GM23248 (cell line): ENCODE data around the gene GIGYF2. TPM values are rescaled to one million over a fixed set of nuclear protein-coding genes. Genes with fewer than 3 reads are reported as not detected.
A peak's percentile ranks its signal among the peaks of the same experiment; 100 is the strongest.

ENCODE experiments used
- DNase-seq: peaks from one replicate; pipeline ENCODE4 v3.0.0-alpha.2; 2015
- H2AFZ ChIP-seq: fragments of 200-600 bp; sonication (generic); 2 replicates; pipeline ENCODE4 v1.6.1; 2016; ENCODE audit warnings: antibody characterized with exemption
- H3F3A ChIP-seq: fragments of 200-600 bp; sonication (generic); 2 replicates; pipeline ENCODE4 v1.6.1; 2016; ENCODE audit warnings: mild to moderate bottlenecking, antibody characterized with exemption, mixed run types; ENCODE audit not compliant: insufficient read depth
- H3K27ac ChIP-seq: fragments of 200-600 bp; sonication (generic); 2 replicates; pipeline ENCODE4 v1.5.1; 2016; ENCODE audit warnings: mild to moderate bottlenecking
- H3K27me3 ChIP-seq: fragments of 200-600 bp; sonication (generic); replicated peaks from 2 replicates; pipeline ENCODE4 v1.6.1; 2016; ENCODE audit warnings: mild to moderate bottlenecking; ENCODE audit not compliant: insufficient read depth
- H3K36me3 ChIP-seq: fragments of 200-600 bp; sonication (generic); 2 replicates; pipeline ENCODE4 v1.6.1; 2016; ENCODE audit warnings: low read depth, mild to moderate bottlenecking
- H3K4me1 ChIP-seq: fragments of 200-600 bp; sonication (generic); 2 replicates; pipeline ENCODE4 v1.6.1; 2016; ENCODE audit warnings: mild to moderate bottlenecking; ENCODE audit not compliant: insufficient read depth
- H3K4me2 ChIP-seq: fragments of 200-600 bp; sonication (generic); one replicate; pipeline ENCODE4 v1.6.1; 2016; ENCODE audit warnings: mild to moderate bottlenecking; ENCODE audit not compliant: unreplicated experiment
- H3K4me3 ChIP-seq: fragments of 200-600 bp; sonication (generic); 2 replicates; pipeline ENCODE4 v1.5.1; 2016; ENCODE audit warnings: mild to moderate bottlenecking
- H3K79me2 ChIP-seq: fragments of 200-600 bp; sonication (generic); 2 replicates; pipeline ENCODE4 v1.6.1; 2016; ENCODE audit warnings: mild to moderate bottlenecking; ENCODE audit not compliant: insufficient read depth
- H3K9ac ChIP-seq: fragments of 200-600 bp; sonication (generic); 2 replicates; pipeline ENCODE4 v1.6.1; 2016; ENCODE audit warnings: mild to moderate bottlenecking
- H3K9me2 ChIP-seq: fragments of 200-600 bp; sonication (generic); 2 replicates; pipeline ENCODE4 v1.6.1; 2016; ENCODE audit warnings: mixed run types, mild to moderate bottlenecking, moderate library complexity; ENCODE audit not compliant: insufficient read depth
- H3K9me3 ChIP-seq: fragments of 200-600 bp; sonication (generic); one replicate; pipeline ENCODE4 v1.6.1; 2017; ENCODE audit warnings: low read depth
- H4K20me1 ChIP-seq: fragments of 200-600 bp; sonication (generic); 2 replicates; pipeline ENCODE4 v1.6.0; 2016; ENCODE audit not compliant: insufficient read depth
- EZH2 ChIP-seq: fragments of 200-600 bp; sonication (generic); IDR thresholded peaks from 2 replicates; pipeline ENCODE4 v1.6.1; 2018; ENCODE audit warnings: antibody characterized with exemption, mild to moderate bottlenecking; ENCODE audit not compliant: insufficient read depth, poor library complexity, severe bottlenecking
- EZH2phosphoT487 ChIP-seq: fragments of 200-600 bp; sonication (generic); IDR thresholded peaks from 2 replicates; pipeline ENCODE4 v1.6.1; 2018; ENCODE audit warnings: antibody characterized with exemption, moderate library complexity, mild to moderate bottlenecking, low read depth; ENCODE audit not compliant: insufficient read depth
- WGBS, 2 experiments: methylation state at CpG; one replicate each; pipeline ENCODE4 v1.1.6; 2015 to 2017; ENCODE audit warnings: low lambda C conversion rate in 2 of 2, low coverage in 1 of 2; ENCODE audit errors: missing lambda C conversion rate in 2 of 2; 5-methylcytosine and 5-hydroxymethylcytosine counted together
- in situ Hi-C: fragments of 300-500 bp; cut with MboI; formaldehyde crosslinking; loops from 2 replicates; pipeline ENCODE4 v1.15.0; 2020
- polyA plus RNA-seq: library from polyadenylated mRNA; unstranded; fragments of >200 nt; fragmentation: Nextera tagmentation; extraction: Ambion mirVana; gene quantifications from 2 replicates; pipeline ENCODE4 v1.2.1, GENCODE V29; 2016
- total RNA-seq: library from RNA; depleted of rRNA; stranded (reverse); fragments of >200 nt; shearing (Covaris generic); gene quantifications from 2 replicates; pipeline ENCODE4 v1.2.3, GENCODE V29; 2014

Gene GIGYF2
- total and polyA plus RNA-seq, 2 experiments from 2014 or later, result 27.2 to 35.2 TPM

DNA sequence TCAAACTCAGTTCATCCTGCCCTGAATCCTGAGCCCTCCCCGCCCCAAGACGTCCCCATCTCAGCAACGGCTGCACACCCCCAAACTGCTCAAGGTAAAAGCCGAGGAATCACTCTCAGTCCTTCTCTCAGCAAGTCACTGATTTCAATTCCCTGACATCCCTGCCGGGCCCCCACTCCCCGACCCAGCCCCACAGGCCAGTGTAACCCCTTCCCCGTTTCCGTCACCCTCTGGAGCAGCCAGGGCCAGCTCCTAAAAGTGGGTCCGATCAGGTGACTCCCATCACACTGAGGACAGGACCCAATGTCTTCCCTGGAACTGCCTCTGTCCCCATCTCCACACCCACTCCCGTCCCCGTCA lies 193.4 kb downstream of the GIGYF2 start:
- H3K27ac ChIP-seq, result no peak overlapping the region
- no peak for DNase-seq
- no peaks in the 10 kb centered on the region for H3K36me3 ChIP-seq
- H3K4me1 ChIP-seq, result peaks cover 5% of the 10 kb centered on the region
- H3K9ac ChIP-seq, result no peak overlapping the region
- in situ Hi-C loops, result no loop called here
- no peak overlapping the region for H3K4me2 ChIP-seq
- no peaks in the 10 kb centered on the region for H3K79me2 ChIP-seq
- H2AFZ ChIP-seq, result no peak overlapping the region
- H3K4me3 ChIP-seq, result no peak overlapping the region
- 0 out of 2 replicates have a peak, but pooled peaks cover 3% of the 10 kb centered on the region for H3K27me3 ChIP-seq
- no peaks in the 10 kb centered on the region for H3K9me2 ChIP-seq
- 63 to 76% methylated on average over 5 to 11 of the region's 11 CpGs for WGBS, 2 experiments
- H3K9me3 ChIP-seq, result no peaks in the 10 kb centered on the region
- H4K20me1 ChIP-seq, result no peaks in the 10 kb centered on the region
- no peaks in the 10 kb centered on the region for H3F3A ChIP-seq
- no peak for TF ChIP-seq EZH2phosphoT487
- TF ChIP-seq EZH2, result no peak

- H3K9me2 ChIP-seq, result no peaks in the 10 kb centered on the region
- H3K4me3 ChIP-seq, result no peak overlapping the region
- in situ Hi-C loops, result no loop called here
- no peak overlapping the region for H3K9ac ChIP-seq
- 0 out of 2 replicates have a peak, but pooled peaks cover under 1% of the 10 kb centered on the region for H3K27me3 ChIP-seq
- DNase-seq, result peak; percentile 39
- H3K4me1 ChIP-seq, result peaks cover 5% of the 10 kb centered on the region
- no peaks in the 10 kb centered on the region for H3K36me3 ChIP-seq
- 47% methylated on average over 23 of the region's 23 CpGs for WGBS, 2 experiments
- TF ChIP-seq EZH2 (no peak), EZH2phosphoT487 (no peak)
- no peaks in the 10 kb centered on the region for H3K9me3 ChIP-seq
- H3K4me2 ChIP-seq, result peak overlapping the region; percentile 77
- H2AFZ ChIP-seq, result no peak overlapping the region
- no peaks in the 10 kb centered on the region for H4K20me1 ChIP-seq
- no peaks in the 10 kb centered on the region for H3K79me2 ChIP-seq
- no peak overlapping the region for H3K27ac ChIP-seq
- H3F3A ChIP-seq, result no peaks in the 10 kb centered on the region
Measured at GRCh38 chr2:232890896-232891601, 193.9 kb downstream of the GIGYF2 start.

GRCh38 chr2:232891621-232892071 lies 194.5 kb downstream of the GIGYF2 start:
- TF ChIP-seq EZH2 (no peak), EZH2phosphoT487 (no peak)
- Histone ChIP-seq H3K4me3 (no peak overlapping the region), H4K20me1 (no peaks in the 10 kb centered on the region), H3K9ac (no peak overlapping the region), H3K36me3 (no peaks in the 10 kb centered on the region), H3K9me3 (no peaks in the 10 kb centered on the region), H3K79me2 (no peaks in the 10 kb centered on the region), H3K27ac (no peak overlapping the region), H3K4me2 (peak overlapping the region; percentile 77), H3F3A (no peaks in the 10 kb centered on the region), H3K9me2 (no peaks in the 10 kb centered on the region), H2AFZ (no peak overlapping the region), H3K4me1 (peaks cover 5% of the 10 kb centered on the region), H3K27me3 (no peaks in the 10 kb centered on the region)
- DNase-seq, result peak; percentile 92
- in situ Hi-C loops, result no loop called here
- WGBS, 2 experiments, result 36 to 45% methylated on average over 11 of the region's 11 CpGs

DNA sequence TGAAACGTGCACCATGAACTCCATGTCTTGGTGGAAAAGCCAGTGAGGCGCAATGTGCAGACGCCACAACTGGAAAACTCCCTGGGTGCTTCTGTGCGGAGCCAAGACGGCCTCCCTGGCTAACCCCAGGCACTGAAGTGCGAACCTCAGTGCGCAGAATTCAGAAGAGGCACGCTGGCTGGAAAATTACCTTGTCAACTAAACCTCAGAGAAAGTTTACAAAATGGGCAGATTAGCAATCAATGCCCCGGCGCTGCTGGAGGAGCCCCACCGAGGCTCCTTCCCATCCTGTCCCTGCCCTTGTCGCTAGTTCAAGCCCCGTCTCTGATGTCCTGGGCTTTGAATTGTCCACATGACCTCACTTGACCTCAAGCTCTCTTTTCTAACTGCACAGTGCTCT lies 195.1 kb downstream of the GIGYF2 start:
- H3K79me2 ChIP-seq, result no peaks in the 10 kb centered on the region
- no peak overlapping the region for H3K27ac ChIP-seq
- no peak overlapping the region for H3K4me3 ChIP-seq
- H3F3A ChIP-seq, result no peaks in the 10 kb centered on the region
- no peak overlapping the region for H2AFZ ChIP-seq
- in situ Hi-C loops, result no loop called here
- 88 to 92% methylated on average over 13 of the region's 13 CpGs for WGBS, 2 experiments
- H3K36me3 ChIP-seq, result no peaks in the 10 kb centered on the region
- H3K9me3 ChIP-seq, result no peaks in the 10 kb centered on the region
- H3K27me3 ChIP-seq, result no peaks in the 10 kb centered on the region
- TF ChIP-seq EZH2phosphoT487, result no peak
- TF ChIP-seq EZH2, result no peak
- H3K4me1 ChIP-seq, result peaks cover 5% of the 10 kb centered on the region
- H3K4me2 ChIP-seq, result no peak overlapping the region
- DNase-seq, result no peak
- no peaks in the 10 kb centered on the region for H3K9me2 ChIP-seq
- no peak overlapping the region for H3K9ac ChIP-seq
- H4K20me1 ChIP-seq, result no peaks in the 10 kb centered on the region
